Gastrocnemius medialis (tissue), 4 donors: ENCODE data around the gene SLC39A5. TPM values are rescaled to one million over a fixed set of nuclear protein-coding genes. Genes with fewer than 3 reads are reported as not detected.
"Not testable (repeated sequence)": the region's sequence is repeated elsewhere in the genome, so short reads cannot be mapped to it uniquely, and the experiment has no call there.

ENCODE experiments used
- ATAC-seq, 2 donors: fragments of 150-250 bp; one replicate each; pipeline ENCODE4 v1.9.1; 2016
- DNase-seq, 2 donors: peaks; one replicate each; pipeline ENCODE4 v3.0.0-alpha.2; 2019
- H3K27ac ChIP-seq, 4 donors: fragments of 200-600 bp; sonication (generic); 1 replicate in 1 of 4; 2 replicates in 3 of 4; pipeline ENCODE4 v1.5.1; 2016 to 2018; ENCODE audit warnings: mild to moderate bottlenecking in 2 of 4, moderate library complexity in 1 of 4
- H3K27me3 ChIP-seq, 3 donors: fragments of 200-600 bp; sonication (generic) in 2 of 3; 1 replicate in 1 of 3; 2 replicates in 2 of 3; pipeline versions ENCODE4 v1.5.1 to v1.6.0; 2016 to 2019; ENCODE audit warnings: mild to moderate bottlenecking in 1 of 3, moderate library complexity in 1 of 3
- H3K36me3 ChIP-seq, 2 donors: fragments of 200-600 bp; sonication (generic) in 1 of 2; one replicate each; pipeline ENCODE4 v1.5.1; 2017 to 2018
- H3K4me1 ChIP-seq, 2 donors: fragments of 200-600 bp; sonication (generic) in 1 of 2; one replicate each; pipeline ENCODE4 v1.5.1; 2016 to 2017; ENCODE audit warnings: mild to moderate bottlenecking in 2 of 2
- H3K4me3 ChIP-seq, 4 donors: fragments of 200-600 bp; sonication (generic) in 3 of 4; 1 replicate in 1 of 4; 2 replicates in 3 of 4; pipeline ENCODE4 v1.5.1; 2016 to 2019; ENCODE audit warnings: mild to moderate bottlenecking in 2 of 4
- H3K9me3 ChIP-seq, 3 donors: fragments of 200-600 bp; sonication (generic) in 2 of 3; 1 replicate in 1 of 3; 2 replicates in 2 of 3; pipeline ENCODE4 v1.5.1; 2016 to 2019
- POLR2A ChIP-seq, 2 donors: fragments of 450-650 bp; IDR thresholded peaks; one replicate each; pipeline ENCODE4 v1.6.1; 2017; ENCODE audit warnings: antibody characterized with exemption in 2 of 2, mild to moderate bottlenecking in 2 of 2, moderate library complexity in 2 of 2
- in situ Hi-C, 4 donors: fragments of 200-750 bp; cut with MboI; loops; one replicate each; pipeline versions ENCODE4 v1.15.0 to v1.8.0; 2017; ENCODE audit warnings: low sequenced_read_pairs in 4 of 4
- intact Hi-C: fragments of 100-400 bp; cut with DNase I; formaldehyde crosslinking; loops from one replicate; pipeline ENCODE4 v1.15.1; 2023; ENCODE audit warnings: low total_unique reads
- total RNA-seq, 4 donors: library from RNA; depleted of rRNA; stranded (reverse); fragments of >200 nt; gene quantifications; one replicate each; pipeline versions ENCODE4 v1.1.0 to v1.2.3, GENCODE V29; 2016
- TF ChIP-seq, protein P1 (sequence below), 5 experiments: fragments of 450-650 bp in 3 of 5; fragments of 200-600 bp in 2 of 5; sonication (generic) in 2 of 5; IDR thresholded peaks in 4 of 5; conservative IDR thresholded peaks in 1 of 5; 1 replicate in 4 of 5; 2 replicates in 1 of 5; pipeline ENCODE4 v1.5.1; 2016 to 2019; ENCODE audit warnings: antibody characterized with exemption in 5 of 5, mild to moderate bottlenecking in 3 of 5, moderate library complexity in 3 of 5

The SLC39A5 gene
- total RNA-seq, 4 donors from 2014 or later = 0.83 TPM; not detected in 3

DNA sequence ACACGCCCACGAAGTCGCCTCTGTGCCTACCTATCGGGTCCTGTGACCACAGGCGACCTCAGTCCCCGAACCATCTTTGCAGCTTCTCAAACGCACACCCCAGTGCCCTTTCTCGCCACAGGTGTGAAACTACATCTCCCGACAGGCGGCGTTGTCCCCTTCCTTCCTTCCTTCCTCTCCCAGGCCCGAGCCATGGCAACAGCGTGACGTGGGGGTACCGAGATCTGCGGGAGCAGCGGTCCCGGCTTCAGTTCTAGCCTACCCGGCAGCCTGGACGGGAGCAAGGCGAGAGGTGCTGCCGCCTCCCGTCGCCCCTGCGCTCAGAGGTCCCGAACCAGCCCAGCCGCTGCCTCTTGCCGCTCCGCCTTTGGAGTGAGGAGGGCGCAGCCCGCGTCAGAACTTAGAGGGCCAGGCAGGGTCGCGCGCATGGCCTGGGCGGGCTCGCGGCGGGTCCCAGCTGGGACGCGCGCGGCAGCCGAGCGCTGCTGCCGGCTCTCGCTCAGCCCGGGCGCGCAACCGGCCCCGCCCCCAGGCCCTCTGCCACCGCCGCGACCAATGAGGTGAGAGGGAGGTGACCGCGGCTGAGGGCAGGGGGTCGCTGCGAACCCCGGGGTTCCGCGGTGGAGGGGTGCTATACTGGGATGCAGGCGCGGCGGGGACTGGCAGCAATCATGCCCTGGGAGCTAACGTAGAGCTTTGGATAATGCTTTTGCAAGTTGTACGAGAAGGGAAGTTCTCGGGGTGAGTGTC is 37.0 kb downstream of the SLC39A5 start, which contains the start of gene COQ10A:
TSS of gene COQ10A (plus strand) at position 250 of the 750 bp plus-strand sequence. CDS start at position 427, 177 bp downstream.
- in situ Hi-C loops (no loop called here), intact Hi-C loops (loop anchor here (1.0 to 10.0 kb wide), 3 partner anchors 33 to 552 kb away; partner anchors contain the start of genes BAZ2A, BLOC1S1 and CS)
- DNase-seq (peak; percentile 89 to 94), ATAC-seq (peak; percentile 64 to 75)
- Histone ChIP-seq H3K4me1 (peaks cover 49 to 52% of the 10 kb centered on the region in 2 donors), H3K27me3 (no peaks in the 10 kb centered on the region), H3K36me3 (peaks cover 0 to 23% of the 10 kb centered on the region in 2 donors), H3K27ac (peak within 1 kb of the TSS; percentile 95 to 99 (median 98)), H3K9me3 (no peaks in the 10 kb centered on the region), H3K4me3 (peak within 1 kb of the TSS; percentile 70 to 88 (median 80))
- TF ChIP-seq, protein P1, sequence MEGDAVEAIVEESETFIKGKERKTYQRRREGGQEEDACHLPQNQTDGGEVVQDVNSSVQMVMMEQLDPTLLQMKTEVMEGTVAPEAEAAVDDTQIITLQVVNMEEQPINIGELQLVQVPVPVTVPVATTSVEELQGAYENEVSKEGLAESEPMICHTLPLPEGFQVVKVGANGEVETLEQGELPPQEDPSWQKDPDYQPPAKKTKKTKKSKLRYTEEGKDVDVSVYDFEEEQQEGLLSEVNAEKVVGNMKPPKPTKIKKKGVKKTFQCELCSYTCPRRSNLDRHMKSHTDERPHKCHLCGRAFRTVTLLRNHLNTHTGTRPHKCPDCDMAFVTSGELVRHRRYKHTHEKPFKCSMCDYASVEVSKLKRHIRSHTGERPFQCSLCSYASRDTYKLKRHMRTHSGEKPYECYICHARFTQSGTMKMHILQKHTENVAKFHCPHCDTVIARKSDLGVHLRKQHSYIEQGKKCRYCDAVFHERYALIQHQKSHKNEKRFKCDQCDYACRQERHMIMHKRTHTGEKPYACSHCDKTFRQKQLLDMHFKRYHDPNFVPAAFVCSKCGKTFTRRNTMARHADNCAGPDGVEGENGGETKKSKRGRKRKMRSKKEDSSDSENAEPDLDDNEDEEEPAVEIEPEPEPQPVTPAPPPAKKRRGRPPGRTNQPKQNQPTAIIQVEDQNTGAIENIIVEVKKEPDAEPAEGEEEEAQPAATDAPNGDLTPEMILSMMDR (IDR thresholded peaks at IDR 0.05 in 4 of 5, conservative IDR thresholded peaks at IDR 0.05 in 1 of 5) = peak; percentile 48 to 81 (median 78)
- TF ChIP-seq POLR2A (IDR thresholded peaks at IDR 0.05) = peak; percentile 97 to 98

DNA sequence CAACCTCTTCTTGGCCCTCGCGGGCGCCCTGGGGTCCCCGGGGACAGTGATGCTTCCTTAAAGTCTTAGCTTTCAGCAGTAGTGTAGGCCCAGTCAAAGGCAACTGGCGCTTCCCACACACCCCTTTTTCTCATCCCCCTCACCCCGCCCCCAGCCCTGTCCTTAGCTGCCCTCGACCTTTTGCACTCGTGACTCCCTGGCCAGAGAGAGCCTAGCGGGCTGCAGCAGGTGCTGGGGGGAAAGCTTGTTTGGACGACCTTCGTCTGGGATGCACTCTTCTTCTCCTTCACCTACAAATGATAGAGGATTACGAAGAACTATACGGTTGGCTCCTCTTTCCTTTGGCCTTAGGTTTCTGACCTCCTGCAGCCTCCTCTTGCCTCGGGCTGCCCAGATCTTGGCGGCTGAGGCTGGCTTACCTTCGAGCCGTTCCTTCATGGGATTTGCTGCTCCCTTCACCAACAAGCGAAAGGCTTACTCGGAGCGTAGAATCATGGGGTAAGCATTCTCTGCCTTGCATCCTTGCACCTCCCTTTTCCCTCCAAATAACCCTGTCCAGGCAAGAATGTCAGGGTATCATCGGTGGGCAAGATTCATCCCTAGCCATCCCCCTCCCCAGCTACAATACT is 37.7 kb downstream of the SLC39A5 start:
- DNase-seq = peak; percentile 35 to 85
- Histone ChIP-seq H3K4me1 (peaks cover 55 to 58% of the 10 kb centered on the region in 2 donors), H3K27me3 (no peaks in the 10 kb centered on the region)

DNA sequence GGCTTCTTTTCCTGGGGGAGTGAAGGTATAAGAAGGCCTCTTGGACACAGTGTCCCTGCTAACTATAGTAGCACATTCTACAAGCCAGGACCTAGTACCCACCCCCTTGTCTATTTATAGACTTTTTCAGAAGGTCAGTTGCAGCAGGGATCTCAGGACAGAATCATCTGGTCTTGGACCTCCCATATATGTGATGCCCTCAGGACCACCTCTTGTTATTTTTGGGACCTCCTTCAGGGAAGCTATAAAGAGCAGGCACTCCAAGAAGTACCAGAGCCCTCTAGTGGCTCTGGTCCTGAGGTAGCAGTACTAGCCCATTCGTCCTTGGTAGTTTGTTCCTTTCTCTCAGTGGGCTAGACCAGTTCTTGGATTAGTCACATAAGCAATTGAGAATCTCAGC is 41.2 kb downstream of the SLC39A5 start:
- in situ Hi-C loops (no loop called here), intact Hi-C loops (no loop called here)
- peak overlapping the region; percentile 95 to 99 (median 98) for H3K27ac ChIP-seq
- peaks cover 2 to 65% of the 10 kb centered on the region in 2 donors for H3K36me3 ChIP-seq
- no peaks in the 10 kb centered on the region for H3K9me3 ChIP-seq
- DNase-seq = peak; percentile 56 to 74
- peak; percentile 79 to 81 for ATAC-seq
- TF ChIP-seq POLR2A (IDR thresholded peaks at IDR 0.05) = peak; percentile 78 to 88
- TF ChIP-seq, protein P1 (IDR thresholded peaks at IDR 0.05 in 4 of 5, conservative IDR thresholded peaks at IDR 0.05 in 1 of 5) = peak; percentile 21 to 58 (median 36)
- H3K27me3 ChIP-seq = no peaks in the 10 kb centered on the region
- H3K4me3 ChIP-seq = peak overlapping the region in 1 of 4 donors; percentile 20
- H3K4me1 ChIP-seq = peaks cover 56 to 62% of the 10 kb centered on the region in 2 donors

More for the DNA sequence above, 37.7 kb downstream of the SLC39A5 start:
- TF ChIP-seq, protein P1 (IDR thresholded peaks at IDR 0.05 in 4 of 5, conservative IDR thresholded peaks at IDR 0.05 in 1 of 5) = no peak
- no peak for TF ChIP-seq POLR2A (IDR thresholded peaks at IDR 0.05)
- H3K4me3 ChIP-seq = peak overlapping the region; percentile 70 to 88 (median 80)
- intact Hi-C loops = loop anchor here (1.0 to 10.0 kb wide), 3 partner anchors 33 to 553 kb away; partner anchors contain the start of genes BAZ2A, BLOC1S1 and CS
- no peaks in the 10 kb centered on the region for H3K9me3 ChIP-seq
- H3K27ac ChIP-seq = peak overlapping the region; percentile 95 to 99 (median 98)
- H3K36me3 ChIP-seq = peaks cover 0 to 30% of the 10 kb centered on the region in 2 donors
- in situ Hi-C loops = no loop called here
- ATAC-seq = peak; percentile 27 to 54

DNA sequence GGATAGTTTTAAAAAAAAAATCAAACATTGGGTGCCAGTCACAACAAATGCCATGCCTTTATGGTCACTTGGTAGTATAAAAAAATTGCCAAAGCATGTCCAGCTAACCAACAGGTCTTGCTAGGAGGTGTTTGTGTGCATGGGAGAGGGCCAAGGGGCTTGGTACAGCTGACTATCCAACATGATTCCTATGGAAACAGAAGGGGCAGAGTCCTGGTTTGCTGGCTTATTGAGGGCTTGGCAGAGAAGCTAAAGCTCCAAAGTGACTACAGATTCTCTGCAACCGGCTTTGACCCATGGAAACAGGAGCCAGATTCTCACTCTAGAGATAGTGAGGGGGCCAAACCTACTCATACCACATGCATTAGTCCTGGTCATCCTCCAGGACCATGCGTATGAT is 42.6 kb downstream of the SLC39A5 start:
- H3K4me3 ChIP-seq, intact Hi-C loops, DNase-seq, ATAC-seq, H3K27me3 ChIP-seq, H3K9me3 ChIP-seq, in situ Hi-C loops: not testable (repeated sequence)
- Histone ChIP-seq H3K4me1 (peaks cover 48 to 56% of the 10 kb centered on the region in 2 donors), H3K27ac (peak overlapping the region; percentile 95 to 99 (median 98)), H3K36me3 (peaks cover 2 to 76% of the 10 kb centered on the region in 2 donors)

DNA sequence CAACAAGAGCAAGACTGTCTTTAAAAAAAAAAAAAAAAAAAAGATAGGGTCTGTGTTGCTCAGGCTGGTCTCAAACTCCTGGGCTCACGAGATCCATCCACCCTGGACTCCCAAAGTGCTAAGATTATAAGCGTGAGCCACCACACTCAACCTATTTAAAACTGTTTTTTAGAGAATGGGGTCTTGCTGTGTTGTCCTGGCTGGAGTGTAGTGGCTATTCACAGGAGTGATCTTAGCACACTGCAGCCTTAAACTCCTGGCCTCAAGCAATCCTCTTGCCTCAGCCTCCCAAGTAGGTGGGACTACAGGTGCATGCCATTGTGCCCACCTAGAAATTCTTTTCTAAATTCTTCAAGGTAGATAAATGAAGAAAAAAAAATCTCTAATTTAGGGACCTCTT is 44.4 kb downstream of the SLC39A5 start:
- DNase-seq = no peak
- Histone ChIP-seq H3K27me3 (no peaks in the 10 kb centered on the region), H3K36me3 (peaks cover 2 to 85% of the 10 kb centered on the region in 2 donors), H3K9me3 (no peaks in the 10 kb centered on the region), H3K4me1 (peaks cover 30 to 38% of the 10 kb centered on the region in 2 donors), H3K4me3 (no peak overlapping the region), H3K27ac (peak overlapping the region in 1 of 4 donors; percentile 99)
- TF ChIP-seq, protein P1 (IDR thresholded peaks at IDR 0.05 in 4 of 5, conservative IDR thresholded peaks at IDR 0.05 in 1 of 5) = no peak
- TF ChIP-seq POLR2A (IDR thresholded peaks at IDR 0.05) = no peak
- ATAC-seq = no peak
- intact Hi-C loops = no loop called here
- in situ Hi-C loops = no loop called here
